ENCODE measurements around the gene RAB28. TPM values are rescaled to one million over a fixed set of nuclear protein-coding genes. Genes with fewer than 3 reads are reported as not detected.

RAB28 gene
- total RNA-seq, 1 experiment from 2014 or later = 10.4 TPM

DNA sequence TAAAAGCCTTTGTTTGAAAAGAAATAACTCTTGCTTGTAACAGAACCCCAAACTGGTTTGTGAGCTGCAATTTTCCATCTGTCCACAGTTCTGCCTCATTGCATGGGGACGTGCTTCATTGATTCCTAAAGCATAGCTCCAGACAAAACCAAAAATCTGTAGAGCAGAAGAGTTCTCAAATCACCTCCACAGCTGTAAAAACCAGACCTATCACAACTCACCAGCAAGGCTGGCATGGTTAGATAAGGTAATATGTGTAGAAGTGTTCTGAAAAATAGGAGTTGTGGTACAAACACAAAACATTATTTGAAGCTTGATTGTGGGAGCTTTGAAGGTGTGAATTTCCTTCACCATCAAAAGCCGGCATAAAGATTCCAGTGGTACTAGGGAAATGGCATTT, 12.5 kb upstream of the RAB28 start:
- Histone ChIP-seq H3K9me3 (ENCODE audit: low read length) (no peaks in the 10 kb centered on the region), H3K9ac (ENCODE audit: low read length) (no peak overlapping the region), H2AFZ (ENCODE audit: low read length) (no peak overlapping the region), H3K4me3 (ENCODE audit: low read length) (no peak overlapping the region), H4K20me1 (ENCODE audit: low read length) (no peaks in the 10 kb centered on the region), H3K27ac (ENCODE audit: low read length) (no peak overlapping the region), H3K9me2 (replicated peaks; ENCODE audit: low read length) (no peaks in the 10 kb centered on the region), H3K27me3 (ENCODE audit: low read length) (peaks cover 47% of the 10 kb centered on the region), H3K4me2 (ENCODE audit: low read length) (no peak overlapping the region), H3F3A (ENCODE audit: low read length, unreplicated experiment) (no peaks in the 10 kb centered on the region), H3K79me2 (ENCODE audit: low read length) (no peaks in the 10 kb centered on the region), H3K36me3 (ENCODE audit: low read depth, low read length) (no peaks in the 10 kb centered on the region), H3K4me1 (ENCODE audit: insufficient read depth, low read length) (no peaks in the 10 kb centered on the region)
- BruUV-seq (replicated peaks) = no TSS peak
- TF ChIP-seq EZH2 (IDR thresholded peaks at IDR 0.05; ENCODE audit: low read length, unreplicated experiment) (no peak), EZH2phosphoT487 (IDR thresholded peaks at IDR 0.05; ENCODE audit: borderline replicate concordance, low read length) (no peak)
- TF ChIP-seq, protein P1, sequence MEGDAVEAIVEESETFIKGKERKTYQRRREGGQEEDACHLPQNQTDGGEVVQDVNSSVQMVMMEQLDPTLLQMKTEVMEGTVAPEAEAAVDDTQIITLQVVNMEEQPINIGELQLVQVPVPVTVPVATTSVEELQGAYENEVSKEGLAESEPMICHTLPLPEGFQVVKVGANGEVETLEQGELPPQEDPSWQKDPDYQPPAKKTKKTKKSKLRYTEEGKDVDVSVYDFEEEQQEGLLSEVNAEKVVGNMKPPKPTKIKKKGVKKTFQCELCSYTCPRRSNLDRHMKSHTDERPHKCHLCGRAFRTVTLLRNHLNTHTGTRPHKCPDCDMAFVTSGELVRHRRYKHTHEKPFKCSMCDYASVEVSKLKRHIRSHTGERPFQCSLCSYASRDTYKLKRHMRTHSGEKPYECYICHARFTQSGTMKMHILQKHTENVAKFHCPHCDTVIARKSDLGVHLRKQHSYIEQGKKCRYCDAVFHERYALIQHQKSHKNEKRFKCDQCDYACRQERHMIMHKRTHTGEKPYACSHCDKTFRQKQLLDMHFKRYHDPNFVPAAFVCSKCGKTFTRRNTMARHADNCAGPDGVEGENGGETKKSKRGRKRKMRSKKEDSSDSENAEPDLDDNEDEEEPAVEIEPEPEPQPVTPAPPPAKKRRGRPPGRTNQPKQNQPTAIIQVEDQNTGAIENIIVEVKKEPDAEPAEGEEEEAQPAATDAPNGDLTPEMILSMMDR (conservative IDR thresholded peaks at IDR 0.05; ENCODE audit: low read depth, low read length) = no peak
- CTCF ChIA-PET = no interaction called here
- intact Hi-C loops (cut with micrococcal nuclease) = no loop called here
- POLR2A ChIA-PET (ENCODE audit: unreplicated experiment) = no interaction called here
- DNase-seq (no peak), ATAC-seq (no peak)

DNA sequence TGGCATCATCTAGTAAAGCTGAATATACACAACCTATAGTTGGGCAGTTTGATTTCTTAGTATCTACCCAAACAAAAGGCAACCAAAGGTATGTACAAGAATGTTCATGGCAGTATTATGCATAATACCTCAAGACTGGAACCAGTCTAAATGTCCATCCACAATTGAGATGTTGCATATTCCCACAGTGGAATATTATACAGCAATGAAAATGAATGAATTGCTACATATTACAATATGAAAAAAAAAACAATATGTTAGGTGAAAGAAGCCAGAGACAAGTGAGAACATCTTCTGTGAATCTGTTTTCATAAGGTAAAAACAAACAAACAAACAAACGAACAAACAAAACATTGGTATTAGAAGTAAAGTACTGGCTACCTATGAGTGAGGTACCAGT, 11.6 kb upstream of the RAB28 start:
- Histone ChIP-seq H3K27ac (ENCODE audit: low read length) (no peak overlapping the region), H3K4me2 (ENCODE audit: low read length) (no peak overlapping the region), H3K4me3 (ENCODE audit: low read length) (no peak overlapping the region), H3K4me1 (ENCODE audit: insufficient read depth, low read length) (no peaks in the 10 kb centered on the region), H3K9ac (ENCODE audit: low read length) (no peak overlapping the region), H2AFZ (ENCODE audit: low read length) (no peak overlapping the region), H3K36me3 (ENCODE audit: low read depth, low read length) (no peaks in the 10 kb centered on the region), H3K27me3 (ENCODE audit: low read length) (peaks cover 39% of the 10 kb centered on the region), H4K20me1 (ENCODE audit: low read length) (no peaks in the 10 kb centered on the region), H3K9me3 (ENCODE audit: low read length) (no peaks in the 10 kb centered on the region), H3K79me2 (ENCODE audit: low read length) (no peaks in the 10 kb centered on the region), H3F3A (ENCODE audit: low read length, unreplicated experiment) (no peaks in the 10 kb centered on the region), H3K9me2 (replicated peaks; ENCODE audit: low read length) (no peaks in the 10 kb centered on the region)
- intact Hi-C loops (cut with micrococcal nuclease) = no loop called here
- no peak for ATAC-seq
- ChIA-PET CTCF (no interaction called here), POLR2A (ENCODE audit: unreplicated experiment) (no interaction called here)
- BruUV-seq (replicated peaks) = no TSS peak
- no peak for DNase-seq
- TF ChIP-seq EZH2phosphoT487 (IDR thresholded peaks at IDR 0.05; ENCODE audit: borderline replicate concordance, low read length) (no peak), EZH2 (IDR thresholded peaks at IDR 0.05; ENCODE audit: low read length, unreplicated experiment) (no peak)
- TF ChIP-seq, protein P1 (conservative IDR thresholded peaks at IDR 0.05; ENCODE audit: low read depth, low read length) = no peak

DNA sequence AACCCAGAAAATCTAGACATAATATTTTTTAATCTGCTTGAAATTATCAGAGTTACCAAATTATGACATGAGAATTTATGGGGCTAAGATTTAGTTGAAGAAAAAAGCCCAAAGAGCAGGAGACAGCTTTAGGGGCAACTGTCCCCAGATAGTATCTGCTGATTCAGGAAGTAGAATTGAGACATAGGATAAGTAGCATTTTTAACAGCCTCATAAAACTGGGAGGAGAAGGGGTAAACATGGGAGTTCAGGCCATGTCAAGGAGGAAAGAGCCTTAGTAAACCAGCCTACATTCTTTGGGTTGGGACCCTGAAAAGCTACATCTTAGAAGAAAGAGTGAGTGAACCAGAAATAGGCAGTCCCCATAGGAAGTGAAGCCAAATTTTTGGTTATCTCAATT, 9.7 kb upstream of the RAB28 start:
- ChIA-PET CTCF (no interaction called here), POLR2A (ENCODE audit: unreplicated experiment) (no interaction called here)
- no peak overlapping the region for H3K9ac ChIP-seq (ENCODE audit: low read length)
- no peak for TF ChIP-seq EZH2phosphoT487 (IDR thresholded peaks at IDR 0.05; ENCODE audit: borderline replicate concordance, low read length)
- TF ChIP-seq, protein P1 (conservative IDR thresholded peaks at IDR 0.05; ENCODE audit: low read depth, low read length) = no peak
- TF ChIP-seq EZH2 (IDR thresholded peaks at IDR 0.05; ENCODE audit: low read length, unreplicated experiment) = no peak
- no peak overlapping the region for H3K4me2 ChIP-seq (ENCODE audit: low read length)
- no TSS peak for BruUV-seq (replicated peaks)
- intact Hi-C loops (cut with micrococcal nuclease) = no loop called here
- no peaks in the 10 kb centered on the region for H3F3A ChIP-seq (ENCODE audit: low read length, unreplicated experiment)
- no peak overlapping the region for H3K4me3 ChIP-seq (ENCODE audit: low read length)
- H3K36me3 ChIP-seq (ENCODE audit: low read depth, low read length) = no peaks in the 10 kb centered on the region
- no peaks in the 10 kb centered on the region for H3K79me2 ChIP-seq (ENCODE audit: low read length)
- H4K20me1 ChIP-seq (ENCODE audit: low read length) = no peaks in the 10 kb centered on the region
- no peaks in the 10 kb centered on the region for H3K4me1 ChIP-seq (ENCODE audit: insufficient read depth, low read length)
- H3K27ac ChIP-seq (ENCODE audit: low read length) = no peak overlapping the region
- no peaks in the 10 kb centered on the region for H3K9me3 ChIP-seq (ENCODE audit: low read length)
- no peak for DNase-seq
- no peak overlapping the region for H2AFZ ChIP-seq (ENCODE audit: low read length)
- peaks cover 23% of the 10 kb centered on the region for H3K27me3 ChIP-seq (ENCODE audit: low read length)
- peak; percentile 27; the same call in 1 of the 2 replicates for ATAC-seq
- H3K9me2 ChIP-seq (replicated peaks; ENCODE audit: low read length) = no peaks in the 10 kb centered on the region
